B cell (primary cell): ENCODE measurements around the gene CETP.

Experiments used
- EZH2 ChIP-seq: IDR thresholded peaks from 2 replicates; pipeline ENCODE4 v1.6.1; 2012; ENCODE audit warnings: borderline replicate concordance, low read depth, mild to moderate bottlenecking, moderate library complexity, low read length; ENCODE audit not compliant: insufficient read depth, poor library complexity, severe bottlenecking
- TF ChIP-seq, protein P1 (sequence below): fragments of 200-600 bp; IDR thresholded peaks from one replicate; pipeline ENCODE4 v1.8.0; 2022; ENCODE audit warnings: antibody characterized with exemption, mild to moderate bottlenecking

DNA sequence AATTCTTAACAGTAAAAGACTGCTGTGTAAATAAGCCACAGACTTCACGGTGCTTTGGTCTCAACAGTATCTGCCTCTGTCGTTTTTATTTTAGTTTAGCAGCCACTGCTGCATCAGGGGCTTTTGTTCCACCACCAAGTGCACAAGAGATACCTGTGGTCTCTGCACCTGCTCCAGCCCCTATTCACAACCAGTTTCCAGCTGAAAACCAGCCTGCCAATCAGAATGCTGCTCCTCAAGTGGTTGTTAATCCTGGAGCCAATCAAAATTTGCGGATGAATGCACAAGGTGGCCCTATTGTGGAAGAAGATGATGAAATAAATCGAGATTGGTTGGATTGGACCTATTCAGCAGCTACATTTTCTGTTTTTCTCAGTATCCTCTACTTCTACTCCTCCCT is 21.9 kb upstream of the CETP start:
- TF ChIP-seq, protein P1, sequence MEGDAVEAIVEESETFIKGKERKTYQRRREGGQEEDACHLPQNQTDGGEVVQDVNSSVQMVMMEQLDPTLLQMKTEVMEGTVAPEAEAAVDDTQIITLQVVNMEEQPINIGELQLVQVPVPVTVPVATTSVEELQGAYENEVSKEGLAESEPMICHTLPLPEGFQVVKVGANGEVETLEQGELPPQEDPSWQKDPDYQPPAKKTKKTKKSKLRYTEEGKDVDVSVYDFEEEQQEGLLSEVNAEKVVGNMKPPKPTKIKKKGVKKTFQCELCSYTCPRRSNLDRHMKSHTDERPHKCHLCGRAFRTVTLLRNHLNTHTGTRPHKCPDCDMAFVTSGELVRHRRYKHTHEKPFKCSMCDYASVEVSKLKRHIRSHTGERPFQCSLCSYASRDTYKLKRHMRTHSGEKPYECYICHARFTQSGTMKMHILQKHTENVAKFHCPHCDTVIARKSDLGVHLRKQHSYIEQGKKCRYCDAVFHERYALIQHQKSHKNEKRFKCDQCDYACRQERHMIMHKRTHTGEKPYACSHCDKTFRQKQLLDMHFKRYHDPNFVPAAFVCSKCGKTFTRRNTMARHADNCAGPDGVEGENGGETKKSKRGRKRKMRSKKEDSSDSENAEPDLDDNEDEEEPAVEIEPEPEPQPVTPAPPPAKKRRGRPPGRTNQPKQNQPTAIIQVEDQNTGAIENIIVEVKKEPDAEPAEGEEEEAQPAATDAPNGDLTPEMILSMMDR, result no peak
- no peak for TF ChIP-seq EZH2
